ENCODE measurements around the gene LIG3.

GRCh38 chr17:35010093-35010492 is 29.8 kb downstream of the LIG3 start:
- TF ChIP-seq CTCF (IDR thresholded peaks at IDR 0.05), result no peak
- TF ChIP-seq POLR2A (IDR thresholded peaks at IDR 0.05), result no peak

Data from adrenal gland (tissue), 5 donors.